ENCODE data around the gene CMSS1.

Gene CMSS1

GRCh38 chr3:99923873-99924272 lies 106.2 kb downstream of the CMSS1 start:
- H3K27me3 ChIP-seq (replicated peaks; ENCODE audit: insufficient read depth, low read length), result no peaks in the 10 kb centered on the region
- H3K4me1 ChIP-seq (ENCODE audit: low read length), result peaks cover 17% of the 10 kb centered on the region
- no peaks in the 10 kb centered on the region for H3K36me3 ChIP-seq (replicated peaks; ENCODE audit: insufficient read depth, low read length)
- H3K27ac ChIP-seq (ENCODE audit: low read length), result no peak overlapping the region
- H4K20me1 ChIP-seq (ENCODE audit: insufficient read depth, low read length), result no peaks in the 10 kb centered on the region; the same call in 1 of the 2 replicates
- peaks cover 3% of the 10 kb centered on the region; the same call in 1 of the 2 replicates for H3K79me2 ChIP-seq (ENCODE audit: low read length)
- no peak for DNase-seq
- TF ChIP-seq EZH2 (optimal IDR thresholded peaks at IDR 0.05; ENCODE audit: low read depth, low read length), result no peak
- TF ChIP-seq CTCF (IDR thresholded peaks at IDR 0.05; ENCODE audit: low read length), result no peak
- TF ChIP-seq EZH2phosphoT487 (IDR thresholded peaks at IDR 0.05; ENCODE audit: low read length), result no peak
- H3F3A ChIP-seq (ENCODE audit: insufficient read depth, low read length), result peaks cover 5% of the 10 kb centered on the region; the same call in 1 of the 2 replicates
- H3K4me2 ChIP-seq (ENCODE audit: low read depth, low read length), result no peak overlapping the region
- no peaks in the 10 kb centered on the region for H3K9me2 ChIP-seq (replicated peaks; ENCODE audit: insufficient read depth, low read length)
- H3K9me3 ChIP-seq (replicated peaks; ENCODE audit: insufficient read depth, low read length), result no peaks in the 10 kb centered on the region
- H3K9ac ChIP-seq (ENCODE audit: low read length), result no peak overlapping the region
- H3K4me3 ChIP-seq (ENCODE audit: low read length), result no peak overlapping the region
- H2AFZ ChIP-seq (ENCODE audit: low read length), result no peak overlapping the region

- Histone ChIP-seq H3K79me2 (ENCODE audit: low read length) (peaks cover 3% of the 10 kb centered on the region; the same call in 1 of the 2 replicates), H3K4me2 (ENCODE audit: low read depth, low read length) (no peak overlapping the region), H2AFZ (ENCODE audit: low read length) (no peak overlapping the region), H3K9ac (ENCODE audit: low read length) (no peak overlapping the region), H3K4me1 (ENCODE audit: low read length) (peaks cover 3% of the 10 kb centered on the region), H3K27ac (ENCODE audit: low read length) (no peak overlapping the region), H3K9me2 (replicated peaks; ENCODE audit: insufficient read depth, low read length) (no peaks in the 10 kb centered on the region), H3F3A (ENCODE audit: insufficient read depth, low read length) (no peaks in the 10 kb centered on the region), H3K4me3 (ENCODE audit: low read length) (no peak overlapping the region), H3K27me3 (replicated peaks; ENCODE audit: insufficient read depth, low read length) (no peaks in the 10 kb centered on the region), H3K9me3 (replicated peaks; ENCODE audit: insufficient read depth, low read length) (no peaks in the 10 kb centered on the region), H3K36me3 (replicated peaks; ENCODE audit: insufficient read depth, low read length) (no peaks in the 10 kb centered on the region), H4K20me1 (ENCODE audit: insufficient read depth, low read length) (no peaks in the 10 kb centered on the region; the same call in 1 of the 2 replicates)
- no peak for DNase-seq
- TF ChIP-seq CTCF (IDR thresholded peaks at IDR 0.05; ENCODE audit: low read length) (no peak), EZH2 (optimal IDR thresholded peaks at IDR 0.05; ENCODE audit: low read depth, low read length) (no peak), EZH2phosphoT487 (IDR thresholded peaks at IDR 0.05; ENCODE audit: low read length) (no peak)
These were observed 108.0 kb downstream of the CMSS1 start for GRCh38 chr3:99925584-99926230.

- Histone ChIP-seq H3K9me3 (replicated peaks; ENCODE audit: insufficient read depth, low read length) (no peaks in the 10 kb centered on the region), H3K27ac (ENCODE audit: low read length) (no peak overlapping the region), H3F3A (ENCODE audit: insufficient read depth, low read length) (no peaks in the 10 kb centered on the region), H3K4me1 (ENCODE audit: low read length) (no peaks in the 10 kb centered on the region), H3K36me3 (replicated peaks; ENCODE audit: insufficient read depth, low read length) (no peaks in the 10 kb centered on the region), H4K20me1 (ENCODE audit: insufficient read depth, low read length) (no peaks in the 10 kb centered on the region; the same call in 1 of the 2 replicates), H3K4me3 (ENCODE audit: low read length) (no peak overlapping the region), H3K79me2 (ENCODE audit: low read length) (no peaks in the 10 kb centered on the region; the same call in 1 of the 2 replicates), H3K4me2 (ENCODE audit: low read depth, low read length) (no peak overlapping the region), H2AFZ (ENCODE audit: low read length) (no peak overlapping the region), H3K27me3 (replicated peaks; ENCODE audit: insufficient read depth, low read length) (no peaks in the 10 kb centered on the region), H3K9me2 (replicated peaks; ENCODE audit: insufficient read depth, low read length) (no peaks in the 10 kb centered on the region), H3K9ac (ENCODE audit: low read length) (no peak overlapping the region)
- no peak for DNase-seq
- no peak for TF ChIP-seq EZH2phosphoT487 (IDR thresholded peaks at IDR 0.05; ENCODE audit: low read length)
- TF ChIP-seq CTCF (IDR thresholded peaks at IDR 0.05; ENCODE audit: low read length), result no peak
- no peak for TF ChIP-seq EZH2 (optimal IDR thresholded peaks at IDR 0.05; ENCODE audit: low read depth, low read length)
These were observed 110.2 kb downstream of the CMSS1 start for GRCh38 chr3:99927671-99928457.

Measured in MM.1S (cell line).